IMR-90 (cell line): ENCODE results near the gene ADIG. TPM values are rescaled to one million over a fixed set of nuclear protein-coding genes. Genes with fewer than 3 reads are reported as not detected.

ENCODE experiments used
- ATAC-seq: fragments of 200-7000 bp; cut with Tn5 transposase; 2 replicates; pipeline ENCODE4 v1.9.1; 2020; ENCODE audit warnings: low read depth, mild to moderate bottlenecking, moderate library complexity
- BruUV-seq: library from RNA; stranded (reverse); fragments of 400-500 nt; replicated peaks from 2 replicates; lab custom pipeline; 2021; lab: Mats Ljungman, UMichigan
- CTCF ChIA-PET: fragments of 300-600 bp; formaldehyde crosslinking; extraction: SDS; loops from one replicate; lab custom pipeline; 2021; ENCODE audit warnings: antibody characterized with exemption; lab: Yijun Ruan, JAX
- POLR2A ChIA-PET: fragments of 300-600 bp; sonication (Branson Sonifier 250); formaldehyde crosslinking; loops from one replicate; lab custom pipeline; 2022; ENCODE audit warnings: antibody characterized with exemption; ENCODE audit not compliant: unreplicated experiment; lab: Charles Lee
- DNase-seq: peaks from one replicate; pipeline ENCODE4 v3.0.0; 2013
- H2AFZ ChIP-seq: replicated peaks from 2 replicates; pipeline ENCODE3; 2013; ENCODE audit warnings: low read length, mild to moderate bottlenecking; ENCODE audit not compliant: poor library complexity
- H2AK5ac ChIP-seq: 2 replicates; pipeline ENCODE4 v1.6.1; 2013; ENCODE audit warnings: low read depth, low read length, inconsistent platforms
- H2AK9ac ChIP-seq: replicated peaks from 2 replicates; pipeline ENCODE3; 2013; ENCODE audit warnings: mild to moderate bottlenecking, low read depth, low read length, moderate library complexity; ENCODE audit not compliant: poor library complexity
- H2BK120ac ChIP-seq: 2 replicates; pipeline ENCODE4 v1.6.1; 2013; ENCODE audit warnings: low read depth, low read length, inconsistent platforms
- H2BK15ac ChIP-seq: 3 replicates; pipeline ENCODE4 v1.6.1; 2013; ENCODE audit warnings: low read depth, low read length, inconsistent platforms
- H2BK20ac ChIP-seq: 2 replicates; pipeline ENCODE4 v1.6.1; 2013; ENCODE audit warnings: low read depth, mild to moderate bottlenecking, inconsistent platforms, low read length, moderate library complexity
- H2BK5ac ChIP-seq: 2 replicates; pipeline ENCODE4 v1.6.1; 2013; ENCODE audit warnings: mild to moderate bottlenecking, low read depth, low read length, inconsistent platforms; ENCODE audit not compliant: poor library complexity, severe bottlenecking
- H3K14ac ChIP-seq: replicated peaks from 2 replicates; pipeline ENCODE4 v1.6.1; 2013; ENCODE audit warnings: low read depth, low read length, inconsistent platforms
- H3K18ac ChIP-seq: 2 replicates; pipeline ENCODE4 v1.6.1; 2013; ENCODE audit warnings: low read depth, low read length, control low read depth
- H3K23ac ChIP-seq: 2 replicates; pipeline ENCODE4 v1.6.1; 2013; ENCODE audit warnings: low read depth, low read length, inconsistent platforms
- H3K27ac ChIP-seq: 2 replicates; pipeline ENCODE4 v1.5.1; 2013; ENCODE audit warnings: mild to moderate bottlenecking, control low read depth, low read length; ENCODE audit not compliant: insufficient read depth
- H3K27me3 ChIP-seq: 2 replicates; pipeline ENCODE4 v1.6.1; 2013; ENCODE audit warnings: low read length; ENCODE audit not compliant: control insufficient read depth, insufficient read depth
- H3K36me3 ChIP-seq: 2 replicates; pipeline ENCODE4 v1.6.1; 2013; ENCODE audit warnings: low read length, mixed read lengths; ENCODE audit not compliant: control insufficient read depth, insufficient read depth
- H3K4ac ChIP-seq: 2 replicates; pipeline ENCODE4 v1.6.1; 2013; ENCODE audit warnings: low read depth, low read length, inconsistent platforms
- H3K4me1 ChIP-seq: 2 replicates; pipeline ENCODE4 v1.6.1; 2013; ENCODE audit warnings: low read length, mixed read lengths; ENCODE audit not compliant: control insufficient read depth, insufficient read depth
- H3K4me2 ChIP-seq: 2 replicates; pipeline ENCODE4 v1.6.1; 2013; ENCODE audit warnings: low read depth, mild to moderate bottlenecking, control low read depth, low read length, moderate library complexity
- H3K4me3 ChIP-seq: 2 replicates; pipeline ENCODE4 v1.5.1; 2013; ENCODE audit warnings: low read depth, mild to moderate bottlenecking, control low read depth, low read length, moderate library complexity; ENCODE audit not compliant: insufficient read depth
- H3K56ac ChIP-seq: 2 replicates; pipeline ENCODE4 v1.6.1; 2013; ENCODE audit warnings: low read length, inconsistent platforms; ENCODE audit not compliant: insufficient read depth; ENCODE audit errors: extremely low read depth
- H3K79me1 ChIP-seq, 2 experiments: 2 replicates each; pipeline ENCODE4 v1.6.1; 2013; ENCODE audit warnings: low read length in 2 of 2, inconsistent platforms in 1 of 2, low read depth in 1 of 2
- H3K9ac ChIP-seq: 2 replicates; pipeline ENCODE4 v1.6.1; 2013; ENCODE audit warnings: low read depth, low read length, control low read depth
- H3K9me1 ChIP-seq: 2 replicates; pipeline ENCODE4 v1.6.1; 2013; ENCODE audit warnings: low read length, inconsistent platforms; ENCODE audit not compliant: insufficient read depth
- H3K9me3 ChIP-seq: 2 replicates; pipeline ENCODE4 v1.6.1; 2013; ENCODE audit warnings: low read length; ENCODE audit not compliant: control insufficient read depth, insufficient read depth
- H4K20me1 ChIP-seq: 2 replicates; pipeline ENCODE4 v1.6.1; 2013; ENCODE audit warnings: low read length, inconsistent platforms; ENCODE audit not compliant: insufficient read depth
- H4K5ac ChIP-seq: 2 replicates; pipeline ENCODE4 v1.6.1; 2013; ENCODE audit warnings: mild to moderate bottlenecking, low read depth, low read length, control low read depth
- H4K8ac ChIP-seq, 2 experiments: 2 replicates each; pipeline ENCODE4 v1.6.1; 2013; ENCODE audit warnings: low read depth in 2 of 2, low read length in 2 of 2, control low read depth in 1 of 2, inconsistent platforms in 1 of 2
- H4K91ac ChIP-seq: 2 replicates; pipeline ENCODE4 v1.6.1; 2013; ENCODE audit warnings: low read depth, low read length, inconsistent platforms; ENCODE audit not compliant: insufficient read depth
- BHLHE40 ChIP-seq: fragments of 150-350 bp; IDR thresholded peaks from 2 replicates; pipeline ENCODE4 v1.6.1; 2016; ENCODE audit warnings: mild to moderate bottlenecking, low read depth, low read length
- CEBPB ChIP-seq: IDR thresholded peaks from 2 replicates; pipeline ENCODE4 v1.6.1; 2012; ENCODE audit warnings: low read depth, low read length, improper control_type of control experiment
- CHD1 ChIP-seq: IDR thresholded peaks from 2 replicates; pipeline ENCODE4 v1.6.1; 2012; ENCODE audit warnings: low read depth, low read length, improper control_type of control experiment
- CTCF ChIP-seq: conservative IDR thresholded peaks from 2 replicates; pipeline ENCODE4 v1.5.1; 2012; ENCODE audit warnings: mild to moderate bottlenecking, low read depth, low read length, improper control_type of control experiment
- ELK1 ChIP-seq: fragments of 150-350 bp; IDR thresholded peaks from 2 replicates; pipeline ENCODE4 v1.6.1; 2016; ENCODE audit warnings: low read depth, mild to moderate bottlenecking, low read length, moderate library complexity, borderline replicate concordance
- FOS ChIP-seq: fragments of 150-350 bp; IDR thresholded peaks from 2 replicates; pipeline ENCODE4 v1.6.1; 2016; ENCODE audit warnings: low read depth, low read length
- MAFK ChIP-seq: IDR thresholded peaks from 2 replicates; pipeline ENCODE4 v1.6.1; 2012; ENCODE audit warnings: low read depth, low read length, improper control_type of control experiment
- MAZ ChIP-seq: IDR thresholded peaks from 2 replicates; pipeline ENCODE4 v1.6.1; 2012; ENCODE audit warnings: low read depth, mild to moderate bottlenecking, low read length, improper control_type of control experiment, moderate library complexity, borderline replicate concordance
- MXI1 ChIP-seq: IDR thresholded peaks from 2 replicates; pipeline ENCODE4 v1.6.1; 2012; ENCODE audit warnings: low read depth, mild to moderate bottlenecking, low read length, moderate library complexity, borderline replicate concordance
- NFE2L2 ChIP-seq: fragments of 150-350 bp; IDR thresholded peaks from 2 replicates; pipeline ENCODE4 v1.6.1; 2016; ENCODE audit warnings: low read depth, mild to moderate bottlenecking, low read length
- POLR2A ChIP-seq: IDR thresholded peaks from 2 replicates; pipeline ENCODE4 v1.6.1; 2012; ENCODE audit warnings: mild to moderate bottlenecking, low read depth, low read length
- RAD21 ChIP-seq: IDR thresholded peaks from 2 replicates; pipeline ENCODE4 v1.6.1; 2012; ENCODE audit warnings: low read length, improper control_type of control experiment
- RCOR1 ChIP-seq: IDR thresholded peaks from 2 replicates; pipeline ENCODE4 v1.6.1; 2012; ENCODE audit warnings: mild to moderate bottlenecking, low read length, improper control_type of control experiment; ENCODE audit not compliant: insufficient replicate concordance
- RFX5 ChIP-seq: IDR thresholded peaks from 2 replicates; pipeline ENCODE4 v1.8.0; 2012; ENCODE audit warnings: low read depth, mild to moderate bottlenecking, low read length, moderate library complexity
- SMC3 ChIP-seq: fragments of 150-350 bp; IDR thresholded peaks from 2 replicates; pipeline ENCODE4 v1.6.1; 2016; ENCODE audit warnings: low read depth, mild to moderate bottlenecking, antibody characterized with exemption, low read length, moderate library complexity
- USF2 ChIP-seq: fragments of 150-350 bp; IDR thresholded peaks from 2 replicates; pipeline ENCODE4 v1.6.1; 2017; ENCODE audit warnings: mild to moderate bottlenecking, antibody characterized with exemption, low read length, low read depth
- WGBS, 2 experiments: methylation state at CpG; one replicate each; pipeline versions ENCODE4 v1.1.5 to v1.1.7; 2013; ENCODE audit warnings: missing lambda C conversion rate in 2 of 2; ENCODE audit not compliant: insufficient read length in 1 of 2; ENCODE audit errors: extremely low coverage in 2 of 2; 5-methylcytosine and 5-hydroxymethylcytosine counted together
- dilution Hi-C: fragments of 300-500 bp; cut with HindIII; formaldehyde crosslinking; loops from one replicate; pipeline ENCODE4 v1.14.3; 2018; ENCODE audit warnings: low sequenced_read_pairs; ENCODE audit not compliant: unreplicated experiment
- in situ Hi-C: fragments of 300-500 bp; cut with MboI; formaldehyde crosslinking; loops from 3 replicates; pipeline ENCODE4 v1.14.3; 2019; ENCODE audit warnings: low sequenced_read_pairs, inconsistent platforms, mixed read lengths
- intact Hi-C: fragments of 100-400 bp; cut with micrococcal nuclease; formaldehyde crosslinking; loops from 2 replicates; pipeline ENCODE4 v1.10.0; 2022
- polyA plus RNA-seq, 3 experiments: library from polyadenylated mRNA; depleted of rRNA; stranded (reverse); fragments of >200 nt; gene quantifications; 2 replicates each; pipeline ENCODE4 v1.2.3, GENCODE V29; 2012; ENCODE audit warnings: low replicate concordance in 1 of 3
- total RNA-seq: library from RNA; depleted of rRNA; stranded (reverse); fragments of >200 nt; gene quantifications from 2 replicates; pipeline ENCODE4 v1.2.3, GENCODE V29; 2012

ADIG gene
- total and polyA plus RNA-seq, 2 of the 4 experiments (the other 2 are of a cell fraction), result not detected

- Histone ChIP-seq H3K79me1 (no peaks in the 10 kb centered on the region), H3K4me1 (no peaks in the 10 kb centered on the region), H3K23ac (no peak overlapping the region), H2BK20ac (no peak overlapping the region), H3K9ac (no peak overlapping the region), H4K8ac (no peak overlapping the region), H4K20me1 (no peaks in the 10 kb centered on the region), H4K5ac (no peak overlapping the region), H2BK120ac (no peak overlapping the region), H4K91ac (no peak overlapping the region), H2AFZ (no peak overlapping the region), H3K56ac (no peak overlapping the region), H2AK9ac (no peak overlapping the region), H3K4ac (no peak overlapping the region), H3K14ac (no peak overlapping the region), H3K18ac (no peak overlapping the region), H2BK15ac (no peak overlapping the region), H3K4me3 (no peak overlapping the region), H3K9me1 (no peaks in the 10 kb centered on the region), H3K9me3 (no peaks in the 10 kb centered on the region), H3K4me2 (no peak overlapping the region), H3K27me3 (peaks cover 31% of the 10 kb centered on the region), H2AK5ac (no peak overlapping the region), H3K36me3 (no peaks in the 10 kb centered on the region), H3K27ac (no peak overlapping the region), H2BK5ac (no peak overlapping the region)
- no TSS peak for BruUV-seq
- dilution Hi-C loops (no loop called here), in situ Hi-C loops (no loop called here), intact Hi-C loops (no loop called here)
- CTCF ChIA-PET, result no interaction called here
- ATAC-seq (no peak), DNase-seq (no peak)
- TF ChIP-seq NFE2L2 (no peak), RAD21 (no peak), RFX5 (no peak), MAZ (no peak), POLR2A (no peak), CEBPB (no peak), BHLHE40 (no peak), ELK1 (no peak), RCOR1 (no peak), FOS (no peak), MXI1 (no peak), USF2 (no peak), CTCF (no peak), CHD1 (no peak), SMC3 (no peak), MAFK (no peak)
- WGBS, 2 experiments, result no CpG with 5 or more reads among the region's 6 CpGs
- POLR2A ChIA-PET, result no interaction called here
Measured at GRCh38 chr20:38588303-38588702, 7.3 kb downstream of the ADIG start.
